Head of caudate nucleus (tissue), 42 donors: Measurements from ENCODE around the gene ULBP3.
"Not testable (repeated sequence)": the region's sequence is repeated elsewhere in the genome, so short reads cannot be mapped to it uniquely, and the experiment has no call there.

Experiments used
- DNase-seq, 42 donors: peaks; one replicate each; pipeline versions ENCODE4 v3.0.0 to v3.0.0-alpha.2; 2020 to 2021; ENCODE audit warnings: mixed read lengths in 7 of 42
- intact Hi-C: fragments of 100-400 bp; cut with DNase I; formaldehyde crosslinking; loops from one replicate; pipeline ENCODE4 v1.15.0; 2022

Gene ULBP3

GRCh38 chr6:150025201-150025917 lies 43.6 kb downstream of the ULBP3 start, which contains the start of gene RAET1L:
Gene RAET1L, minus strand, starts transcription at chr6:150025532. Its CDS starts 61 bp downstream, at chr6:150025471.
- intact Hi-C loops, result no loop called here
- DNase-seq, result peak in 11 of 42 donors; percentile 13 to 66 (median 30)

- DNase-seq, result no peak
- intact Hi-C loops, result no loop called here
These were observed 44.2 kb downstream of the ULBP3 start for GRCh38 chr6:150024646-150025155.

GRCh38 chr6:150024021-150024420 lies 44.9 kb downstream of the ULBP3 start:
- DNase-seq, intact Hi-C loops: not testable (repeated sequence)

GRCh38 chr6:150021870-150022269 lies 47.1 kb downstream of the ULBP3 start:
- DNase-seq, intact Hi-C loops: not testable (repeated sequence)

GRCh38 chr6:150018846-150019580 lies 49.9 kb downstream of the ULBP3 start:
- intact Hi-C loops, result loop anchor here (10.0 kb wide), 1 partner anchor 184 kb away; no protein-coding TSS in a partner anchor
- DNase-seq, result peak in 1 of 42 donors; percentile 13

GRCh38 chr6:150017186-150017521 lies 51.8 kb downstream of the ULBP3 start:
- not testable (repeated sequence) for DNase-seq
- intact Hi-C loops, result loop anchor here (2.0 to 10.0 kb wide), 2 partner anchors 82 to 182 kb away; no protein-coding TSS in a partner anchor

- intact Hi-C loops, result loop anchor here (2.0 to 10.0 kb wide), 2 partner anchors 82 to 182 kb away; no protein-coding TSS in a partner anchor
- DNase-seq, result peak; percentile 32 to 91 (median 75)
These were observed 52.4 kb downstream of the ULBP3 start for GRCh38 chr6:150016324-150017185.

- intact Hi-C loops, result loop anchor here (2.0 to 10.0 kb wide), 2 partner anchors 81 to 181 kb away; no protein-coding TSS in a partner anchor
- not testable (repeated sequence) for DNase-seq
These were observed 53.5 kb downstream of the ULBP3 start for GRCh38 chr6:150015281-150016001.

GRCh38 chr6:150014623-150015280 lies 54.2 kb downstream of the ULBP3 start:
- not testable (repeated sequence) for DNase-seq
- intact Hi-C loops, result loop anchor here (10.0 kb wide), 1 partner anchor 180 kb away; no protein-coding TSS in a partner anchor

GRCh38 chr6:150013785-150014622 lies 54.9 kb downstream of the ULBP3 start:
- intact Hi-C loops, result loop anchor here (10.0 kb wide), 1 partner anchor 179 kb away; no protein-coding TSS in a partner anchor
- DNase-seq, result not testable (repeated sequence)

GRCh38 chr6:150012846-150013784 lies 55.8 kb downstream of the ULBP3 start:
- DNase-seq, result not testable (repeated sequence)
- intact Hi-C loops, result loop anchor here (10.0 kb wide), 1 partner anchor 178 kb away; no protein-coding TSS in a partner anchor
